Muscle layer of duodenum (tissue), 2 donors: ENCODE results near the gene CTNNA2.

Experiments
- H3K27ac ChIP-seq: one replicate; pipeline ENCODE4 v1.7.0; 2013; ENCODE audit warnings: mild to moderate bottlenecking, low read length
- H3K27me3 ChIP-seq: one replicate; pipeline ENCODE4 v1.7.0; 2013; ENCODE audit warnings: low read depth, mild to moderate bottlenecking, control low read depth, low read length
- H3K36me3 ChIP-seq, 2 donors: one replicate each; pipeline ENCODE4 v1.7.0; 2013; ENCODE audit warnings: low read length in 2 of 2, control low read depth in 1 of 2, mild to moderate bottlenecking in 1 of 2; ENCODE audit not compliant: insufficient read depth in 2 of 2, control insufficient read depth in 1 of 2
- H3K4me1 ChIP-seq, 2 donors: one replicate each; pipeline ENCODE4 v1.7.0; 2013; ENCODE audit warnings: low read length in 2 of 2, mild to moderate bottlenecking in 2 of 2, control low read depth in 1 of 2, moderate library complexity in 1 of 2; ENCODE audit not compliant: insufficient read depth in 2 of 2, control insufficient read depth in 1 of 2
- H3K4me3 ChIP-seq, 2 donors: one replicate each; pipeline ENCODE4 v1.7.0; 2013; ENCODE audit warnings: low read length in 2 of 2, low read depth in 1 of 2, mild to moderate bottlenecking in 1 of 2
- H3K9me3 ChIP-seq, 2 donors: one replicate each; pipeline ENCODE4 v1.7.0; 2013; ENCODE audit warnings: low read length in 2 of 2, control low read depth in 1 of 2, mild to moderate bottlenecking in 1 of 2; ENCODE audit not compliant: control insufficient read depth in 1 of 2
- donor health status: healthy.

The CTNNA2 gene

GRCh38 chr2:80153151-80153550, 640.3 kb downstream of the CTNNA2 start:
- Histone ChIP-seq H3K36me3 (no peaks in the 10 kb centered on the region), H3K4me3 (no peak overlapping the region), H3K27me3 (no peaks in the 10 kb centered on the region), H3K9me3 (no peaks in the 10 kb centered on the region), H3K4me1 (no peaks in the 10 kb centered on the region), H3K27ac (no peak overlapping the region)

GRCh38 chr2:80153768-80154167, 640.9 kb downstream of the CTNNA2 start:
- H3K9me3 ChIP-seq: no peaks in the 10 kb centered on the region
- no peak overlapping the region for H3K27ac ChIP-seq
- no peak overlapping the region for H3K4me3 ChIP-seq
- H3K4me1 ChIP-seq: no peaks in the 10 kb centered on the region
- H3K27me3 ChIP-seq: no peaks in the 10 kb centered on the region
- H3K36me3 ChIP-seq: no peaks in the 10 kb centered on the region

- no peaks in the 10 kb centered on the region for H3K36me3 ChIP-seq
Observed at GRCh38 chr2:80154231-80154915, 641.5 kb downstream of the CTNNA2 start.

GRCh38 chr2:80164375-80164774, 651.5 kb downstream of the CTNNA2 start:
- H3K4me1 ChIP-seq: no peaks in the 10 kb centered on the region
- no peaks in the 10 kb centered on the region for H3K36me3 ChIP-seq
- H3K4me3 ChIP-seq: no peak overlapping the region
- H3K27me3 ChIP-seq: no peaks in the 10 kb centered on the region
- no peak overlapping the region for H3K27ac ChIP-seq
- H3K9me3 ChIP-seq: no peaks in the 10 kb centered on the region

More at GRCh38 chr2:80154231-80154915, 641.5 kb downstream of the CTNNA2 start:
- Histone ChIP-seq H3K4me1 (no peaks in the 10 kb centered on the region), H3K9me3 (no peaks in the 10 kb centered on the region), H3K27me3 (no peaks in the 10 kb centered on the region), H3K27ac (no peak overlapping the region), H3K4me3 (no peak overlapping the region)

GRCh38 chr2:80166483-80167171, 653.8 kb downstream of the CTNNA2 start:
- Histone ChIP-seq H3K4me3 (no peak overlapping the region), H3K9me3 (no peaks in the 10 kb centered on the region), H3K27ac (no peak overlapping the region), H3K27me3 (no peaks in the 10 kb centered on the region), H3K36me3 (no peaks in the 10 kb centered on the region), H3K4me1 (no peaks in the 10 kb centered on the region)

GRCh38 chr2:80167284-80167808, 654.5 kb downstream of the CTNNA2 start:
- Histone ChIP-seq H3K4me1 (no peaks in the 10 kb centered on the region), H3K27ac (no peak overlapping the region), H3K36me3 (no peaks in the 10 kb centered on the region), H3K27me3 (no peaks in the 10 kb centered on the region), H3K4me3 (no peak overlapping the region), H3K9me3 (no peaks in the 10 kb centered on the region)

GRCh38 chr2:80168037-80168436, 655.2 kb downstream of the CTNNA2 start:
- Histone ChIP-seq H3K4me1 (no peaks in the 10 kb centered on the region), H3K4me3 (no peak overlapping the region), H3K27ac (no peak overlapping the region), H3K9me3 (no peaks in the 10 kb centered on the region), H3K27me3 (no peaks in the 10 kb centered on the region), H3K36me3 (no peaks in the 10 kb centered on the region)

GRCh38 chr2:80168801-80169200, 656.0 kb downstream of the CTNNA2 start:
- H3K4me1 ChIP-seq: no peaks in the 10 kb centered on the region
- no peak overlapping the region for H3K4me3 ChIP-seq
- H3K9me3 ChIP-seq: no peaks in the 10 kb centered on the region
- H3K27me3 ChIP-seq: no peaks in the 10 kb centered on the region
- H3K36me3 ChIP-seq: no peaks in the 10 kb centered on the region
- no peak overlapping the region for H3K27ac ChIP-seq

GRCh38 chr2:80169811-80170594, 657.2 kb downstream of the CTNNA2 start:
- H3K9me3 ChIP-seq: no peaks in the 10 kb centered on the region
- no peak overlapping the region for H3K27ac ChIP-seq
- H3K4me1 ChIP-seq: no peaks in the 10 kb centered on the region
- H3K27me3 ChIP-seq: no peaks in the 10 kb centered on the region
- H3K4me3 ChIP-seq: no peak overlapping the region
- no peaks in the 10 kb centered on the region for H3K36me3 ChIP-seq

GRCh38 chr2:80185091-80185490, 672.2 kb downstream of the CTNNA2 start:
- no peaks in the 10 kb centered on the region for H3K27me3 ChIP-seq
- no peak overlapping the region for H3K27ac ChIP-seq
- H3K9me3 ChIP-seq: peaks cover 0 to 10% of the 10 kb centered on the region in 2 donors
- H3K4me3 ChIP-seq: no peak overlapping the region
- no peaks in the 10 kb centered on the region for H3K36me3 ChIP-seq
- no peaks in the 10 kb centered on the region for H3K4me1 ChIP-seq

GRCh38 chr2:80186262-80186661, 673.4 kb downstream of the CTNNA2 start:
- Histone ChIP-seq H3K4me1 (no peaks in the 10 kb centered on the region), H3K36me3 (no peaks in the 10 kb centered on the region), H3K9me3 (no peaks in the 10 kb centered on the region), H3K27ac (no peak overlapping the region), H3K4me3 (no peak overlapping the region), H3K27me3 (no peaks in the 10 kb centered on the region)
